GM21825 (cell line): ENCODE results near the gene EXOC2.

Source experiments
- ATAC-seq: cut with Tn5 transposase; IDR thresholded peaks from one replicate; pipeline ENCODE4 v1.9.1; 2021; ENCODE audit warnings: mild to moderate bottlenecking, moderate library complexity; ENCODE audit not compliant: unreplicated experiment

Gene EXOC2

DNA sequence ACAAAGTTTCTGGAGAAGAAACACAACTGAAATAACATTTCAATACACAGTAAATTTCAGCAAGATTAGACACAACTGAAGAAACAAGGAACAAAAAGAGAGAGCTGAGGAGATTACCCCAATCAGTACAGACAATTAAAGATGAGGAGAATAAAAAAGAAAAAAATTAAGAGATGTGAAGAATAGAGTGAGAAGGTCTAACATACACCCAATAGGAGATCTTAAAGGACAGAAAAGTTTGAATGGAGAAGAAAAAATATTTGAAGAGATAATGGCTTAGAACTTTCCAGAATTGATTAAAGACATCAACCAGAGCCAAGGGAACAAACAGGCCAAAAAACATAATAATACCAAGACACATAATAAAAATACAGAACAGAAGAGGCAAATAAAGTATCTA is 152.4 kb downstream of the EXOC2 start:
- no peak for ATAC-seq

DNA sequence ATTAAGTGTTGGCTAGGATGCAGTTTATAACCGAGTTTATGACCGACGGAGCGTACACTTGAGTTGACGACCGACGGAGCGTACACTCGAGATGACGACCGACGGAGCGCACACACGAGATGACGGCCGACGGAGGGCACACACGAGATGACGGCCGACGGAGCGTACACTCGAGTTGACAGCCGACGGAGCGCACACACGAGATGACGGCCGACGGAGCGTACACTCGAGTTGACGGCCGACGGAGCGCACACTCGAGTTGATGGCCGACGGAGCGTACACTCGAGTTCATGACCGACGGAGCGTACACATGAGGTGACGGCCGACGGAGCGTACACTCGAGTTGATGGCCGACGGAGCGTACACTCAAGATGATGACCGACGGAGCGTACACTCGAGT is 155.8 kb downstream of the EXOC2 start:
- ATAC-seq = no peak

DNA sequence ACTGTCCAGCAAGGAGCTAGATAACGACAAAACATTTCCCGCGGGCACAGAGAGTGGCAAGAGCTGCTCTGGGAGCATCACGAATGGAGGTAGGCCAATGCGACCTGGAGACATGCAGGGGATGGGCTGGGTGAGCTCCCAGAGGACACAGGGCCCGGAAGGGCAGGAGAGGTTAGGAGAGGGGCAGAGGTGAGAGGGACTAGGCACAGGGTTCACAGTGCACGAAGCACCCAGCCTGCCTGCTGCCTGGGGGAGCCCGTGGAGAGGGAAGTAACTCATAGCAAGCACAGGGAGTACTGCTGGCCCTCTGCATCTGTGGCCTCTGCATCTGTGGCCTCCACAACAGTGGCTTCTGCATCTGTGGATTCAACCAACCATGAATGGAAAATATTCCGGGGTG is 162.5 kb downstream of the EXOC2 start:
- no peak for ATAC-seq

DNA sequence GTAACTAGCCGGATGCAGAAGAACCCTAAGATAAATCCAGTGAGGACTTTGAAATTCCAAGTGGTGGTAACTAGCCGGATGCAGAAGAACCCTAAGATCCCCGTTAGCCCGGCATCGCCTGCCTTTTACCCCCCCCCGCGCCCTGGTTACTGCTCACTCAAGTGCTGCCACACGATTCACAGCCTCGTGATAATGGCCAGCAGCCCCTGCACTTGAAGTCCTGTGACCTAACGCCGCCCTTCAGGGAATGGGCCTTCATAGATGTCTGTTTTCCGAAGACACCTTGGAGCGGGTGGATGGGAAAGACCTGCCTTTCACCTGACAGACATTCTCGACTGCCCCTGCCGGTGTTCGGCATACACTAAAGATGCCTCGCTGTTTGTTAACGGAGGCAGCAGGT is 163.9 kb downstream of the EXOC2 start:
- ATAC-seq = no peak

DNA sequence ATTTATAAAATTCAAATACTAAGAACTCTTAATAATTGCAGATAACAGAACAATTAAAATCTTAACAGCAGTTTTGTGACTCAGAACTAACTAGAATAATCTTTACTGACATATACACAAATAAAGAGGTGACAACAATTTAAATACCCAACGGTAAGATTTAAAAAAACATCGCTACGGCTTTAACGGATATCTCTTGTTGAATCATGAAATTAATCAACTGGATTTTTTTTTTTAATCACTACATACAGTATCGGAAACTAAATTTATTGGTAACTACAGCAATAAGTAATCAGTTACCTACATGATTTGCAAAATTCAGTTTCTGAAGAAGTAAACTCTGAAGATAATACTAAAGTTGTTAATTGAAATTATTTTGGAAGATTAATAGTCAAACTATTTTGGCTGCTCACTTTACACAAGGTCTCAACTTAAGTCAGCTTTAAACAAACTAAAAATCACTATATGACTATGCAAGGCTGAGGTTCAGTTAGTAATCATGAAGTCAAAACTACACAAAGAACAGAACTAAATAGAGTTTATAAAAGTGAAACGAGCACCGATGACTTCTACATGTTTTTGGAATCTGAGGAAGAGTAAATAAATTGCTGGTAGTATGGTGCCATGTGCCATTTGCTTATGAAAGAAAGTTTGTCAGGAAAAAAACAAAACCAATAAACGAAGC is 164.8 kb downstream of the EXOC2 start:
- ATAC-seq = no peak

DNA sequence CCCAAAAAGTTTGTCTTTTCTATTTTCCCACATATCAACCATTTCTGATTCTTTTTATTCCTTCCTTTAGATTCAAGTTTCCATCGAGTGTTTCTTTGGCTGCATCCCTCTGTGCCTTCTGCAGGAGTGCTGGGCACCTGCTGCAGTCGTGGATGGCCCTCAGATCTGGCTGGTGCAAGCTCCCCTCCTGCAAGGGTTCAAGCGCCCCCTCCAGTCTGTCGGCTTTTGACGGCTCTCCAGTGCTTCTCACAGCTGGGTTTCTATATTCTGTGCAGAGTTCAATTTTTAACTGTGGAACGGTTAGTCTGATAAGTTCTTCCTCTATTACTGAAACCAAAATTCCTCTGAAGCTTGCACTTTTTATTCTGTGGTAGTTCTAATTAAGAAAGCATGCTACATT is 168.1 kb downstream of the EXOC2 start:
- ATAC-seq = no peak

DNA sequence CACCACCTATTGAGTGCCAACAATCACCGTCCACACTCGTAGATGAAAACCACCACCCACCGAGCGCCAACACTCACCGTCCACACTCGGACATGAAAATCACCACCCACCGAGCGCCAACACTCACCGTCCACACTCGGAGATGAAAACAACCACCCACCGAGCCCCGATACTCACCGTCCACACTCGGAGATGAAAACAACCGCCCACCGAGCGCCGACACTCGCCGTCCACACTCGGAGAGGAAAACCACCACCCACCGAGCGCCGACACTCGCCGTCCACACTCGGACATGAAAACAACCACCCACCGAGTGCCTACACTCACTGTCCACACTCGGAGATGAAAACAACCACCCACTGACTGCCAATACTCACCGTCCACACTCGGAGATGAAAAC is 172.1 kb downstream of the EXOC2 start:
- no peak for ATAC-seq

DNA sequence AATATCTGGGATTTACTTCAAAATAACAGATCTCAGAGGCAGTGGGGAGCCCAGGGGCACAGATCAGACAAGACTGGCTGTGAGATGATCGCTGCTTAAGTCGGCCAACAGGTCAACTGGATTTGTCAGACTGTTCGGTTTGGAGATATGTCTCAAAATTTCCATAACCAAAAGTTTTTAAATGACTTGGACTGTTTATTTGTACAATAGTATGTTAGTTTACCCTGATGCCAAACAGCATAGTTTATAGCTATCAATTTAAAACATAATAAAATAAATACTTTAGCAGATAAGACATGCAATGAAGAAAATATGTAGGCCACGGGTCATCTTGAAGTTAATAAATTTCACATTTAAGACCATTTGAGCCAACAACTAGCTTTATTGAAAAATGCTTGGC is 174.7 kb downstream of the EXOC2 start:
- ATAC-seq = no peak

DNA sequence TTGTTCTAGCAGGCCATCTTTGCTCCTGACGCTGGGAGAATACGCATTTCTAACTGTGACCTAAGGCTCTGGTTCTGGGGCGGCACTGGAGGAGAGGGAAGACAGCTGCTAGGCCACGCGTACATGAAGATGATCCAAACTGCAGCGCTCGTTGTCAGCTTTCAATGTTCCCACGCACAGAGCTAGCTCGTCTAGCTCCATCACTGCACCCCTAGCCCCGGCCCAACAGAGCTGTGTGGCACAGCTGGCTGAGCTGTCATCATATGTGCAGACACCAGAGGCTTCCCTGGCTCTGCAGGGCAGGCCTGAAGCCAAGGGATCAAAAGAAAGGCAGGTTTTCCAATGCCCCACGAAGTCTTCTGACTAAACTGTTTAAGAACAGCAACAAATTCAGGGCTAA is 176.7 kb downstream of the EXOC2 start:
- ATAC-seq = no peak

DNA sequence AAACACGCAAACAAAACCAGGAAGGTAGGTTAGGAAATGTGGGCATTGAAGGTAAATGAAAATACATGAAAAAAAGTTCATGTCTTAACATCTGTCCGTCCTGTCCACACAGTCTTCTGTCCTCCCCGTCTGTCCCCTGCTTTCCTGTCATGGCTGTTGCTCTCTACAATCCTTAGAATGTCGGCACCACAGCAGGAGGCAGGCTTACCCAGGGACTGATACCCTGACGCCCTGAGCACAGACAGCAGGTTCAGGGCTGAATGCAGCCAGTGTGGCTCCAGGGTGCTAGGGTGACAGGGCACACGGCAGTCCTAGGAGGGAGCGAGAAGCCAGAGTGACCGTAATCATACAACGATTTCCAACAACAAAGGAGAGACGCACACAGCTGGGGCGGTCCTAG is 177.7 kb downstream of the EXOC2 start:
- no peak for ATAC-seq

DNA sequence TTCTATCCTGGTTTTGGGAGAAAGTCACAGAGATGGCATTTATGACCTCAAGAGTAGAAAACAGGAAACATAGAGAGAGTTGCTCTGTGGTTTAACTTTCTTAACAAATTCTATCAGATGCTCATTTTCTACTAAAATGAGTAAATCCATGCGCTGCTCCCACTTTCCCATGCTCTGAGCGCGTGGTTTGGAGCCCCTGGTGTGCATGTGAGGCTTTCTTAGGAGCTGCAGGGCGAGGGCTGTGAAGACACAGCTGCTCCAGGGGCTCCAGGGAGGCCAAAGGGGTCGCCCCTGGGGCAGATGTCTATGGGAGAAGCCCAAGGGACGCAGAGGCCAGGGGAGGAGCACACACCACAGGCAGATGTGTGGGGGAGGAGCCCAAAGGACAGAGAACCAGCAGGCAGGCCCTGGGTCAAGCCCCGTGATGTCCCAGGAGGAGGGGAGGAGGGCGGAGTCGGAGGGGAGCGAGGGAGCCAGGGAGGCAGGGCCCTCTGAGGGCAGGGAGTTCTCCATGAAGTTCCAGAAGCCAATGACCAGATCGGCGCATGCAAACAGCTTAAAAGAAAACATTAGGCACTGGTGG is 178.5 kb downstream of the EXOC2 start:
- ATAC-seq = no peak

DNA sequence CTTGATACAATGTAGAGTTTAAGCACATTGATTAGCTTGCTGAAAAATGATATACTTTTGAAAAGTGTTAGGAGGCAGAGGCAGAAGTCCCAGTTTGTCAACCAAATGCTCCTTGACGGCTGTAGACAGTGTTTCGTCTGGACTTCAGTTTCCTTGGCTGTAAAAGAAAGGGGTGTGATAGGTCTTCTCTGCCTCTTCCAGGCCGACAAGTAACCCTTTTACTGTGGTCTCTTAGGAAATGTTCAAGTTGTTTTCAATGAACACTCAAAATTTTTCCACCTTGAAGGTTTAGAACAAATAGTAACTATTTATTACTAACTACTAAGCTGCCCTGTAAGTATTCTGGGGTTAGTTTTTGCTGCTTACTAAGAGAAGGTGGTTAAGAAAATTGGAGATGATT is 179.0 kb downstream of the EXOC2 start:
- ATAC-seq = no peak

DNA sequence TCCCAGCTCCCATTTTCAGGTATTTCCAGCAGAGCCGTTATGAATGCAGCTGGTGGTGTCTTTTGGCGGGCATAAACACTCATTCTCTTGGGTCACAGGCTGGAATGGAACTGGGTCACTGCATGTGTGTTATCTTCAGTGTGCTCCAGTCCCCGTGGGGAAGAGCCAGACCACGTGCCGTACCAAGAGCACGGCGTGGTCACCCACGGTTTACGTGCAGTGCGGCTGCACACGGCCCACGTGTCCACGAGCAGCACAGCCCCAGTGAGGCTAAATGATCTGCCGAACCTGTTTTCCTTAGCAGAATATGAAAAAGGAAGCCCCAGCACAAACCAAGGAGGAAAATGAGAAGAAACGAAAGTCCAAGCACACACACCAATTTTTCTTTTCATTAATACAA is 179.9 kb downstream of the EXOC2 start:
- no peak for ATAC-seq

DNA sequence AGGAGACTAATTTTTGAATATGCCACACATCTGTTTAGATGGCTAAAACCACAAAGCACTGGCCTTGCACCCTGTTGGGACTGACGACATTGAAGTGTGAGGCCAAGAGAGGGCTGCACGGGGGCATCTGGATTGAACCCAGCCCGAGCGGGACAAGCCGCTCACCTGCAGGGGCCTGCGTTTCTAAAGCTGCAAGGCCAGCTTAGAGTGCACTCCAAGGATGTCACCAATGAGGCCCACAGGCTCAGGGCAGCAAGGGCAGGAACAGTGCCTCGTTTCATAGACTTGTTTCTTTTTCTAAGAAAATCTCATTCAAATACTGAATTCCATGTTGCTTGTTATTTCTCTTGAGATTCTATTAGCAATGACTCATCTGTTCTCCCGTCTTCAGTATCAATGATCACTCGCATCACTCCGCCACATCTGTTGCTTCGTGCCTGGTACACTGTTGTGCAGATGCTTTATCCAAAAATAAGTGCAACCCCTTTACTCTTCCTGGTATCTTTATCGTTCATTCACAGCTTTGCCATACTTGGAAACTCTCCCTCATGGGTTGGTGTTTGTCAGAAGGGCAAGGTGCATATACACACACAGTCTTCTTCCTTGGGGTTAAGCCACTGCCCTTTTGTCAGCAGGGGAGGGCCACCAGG is 181.3 kb downstream of the EXOC2 start:
- no peak for ATAC-seq

DNA sequence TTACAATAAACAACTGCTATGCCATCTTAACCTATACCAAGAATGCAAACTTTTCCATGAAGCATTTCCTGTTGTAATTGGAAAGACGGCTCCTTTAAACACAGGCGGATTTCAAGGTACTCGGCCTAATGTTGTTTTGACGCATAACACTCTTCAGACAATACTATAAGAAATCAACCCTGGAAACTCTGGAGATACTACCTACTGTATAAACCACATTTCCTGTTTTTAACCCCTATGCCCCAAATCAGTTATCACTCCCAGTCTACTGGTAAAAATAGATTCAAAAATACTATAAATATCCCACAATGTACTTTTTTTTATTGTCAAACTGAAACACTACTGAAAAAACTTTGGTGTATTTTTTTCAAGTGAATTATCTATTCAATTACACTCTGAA is 183.3 kb downstream of the EXOC2 start:
- ATAC-seq = no peak

DNA sequence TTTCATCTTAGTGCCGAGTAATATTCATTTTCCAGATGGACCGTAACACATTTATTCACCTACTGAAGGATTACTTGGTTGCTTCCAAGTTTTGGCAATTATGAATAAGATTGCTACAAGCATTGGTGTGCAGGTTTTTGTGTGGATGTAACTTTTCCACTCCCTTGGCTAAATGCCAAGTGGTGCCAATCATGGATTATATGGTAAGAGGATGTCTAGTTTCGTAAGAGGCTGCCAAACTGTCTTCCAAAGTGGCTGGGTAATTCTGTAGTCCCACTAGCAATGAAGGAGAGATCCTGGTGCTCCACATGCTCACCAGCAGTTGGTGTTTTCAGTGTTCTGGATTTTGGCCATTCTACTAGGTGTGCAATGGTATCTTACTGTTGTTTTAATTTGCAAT is 184.3 kb downstream of the EXOC2 start:
- no peak for ATAC-seq

DNA sequence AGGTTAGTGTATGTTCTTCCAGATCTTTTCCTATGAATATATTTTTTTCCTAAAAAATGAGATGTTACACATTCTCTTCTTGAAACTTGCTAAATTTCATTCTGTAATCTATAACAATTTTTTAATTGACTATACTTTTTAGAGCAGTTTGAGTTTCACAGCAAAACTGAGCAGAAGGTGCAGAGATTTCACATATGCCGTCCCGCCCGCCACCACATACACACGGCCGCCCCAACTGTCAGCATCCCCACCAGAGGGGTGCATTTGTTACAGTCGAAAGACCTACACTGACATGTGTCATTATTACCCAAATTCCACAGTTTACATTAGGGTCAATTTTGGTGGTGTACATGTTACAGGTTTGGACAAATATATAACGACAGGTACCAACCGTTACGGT is 184.9 kb downstream of the EXOC2 start:
- ATAC-seq = no peak

DNA sequence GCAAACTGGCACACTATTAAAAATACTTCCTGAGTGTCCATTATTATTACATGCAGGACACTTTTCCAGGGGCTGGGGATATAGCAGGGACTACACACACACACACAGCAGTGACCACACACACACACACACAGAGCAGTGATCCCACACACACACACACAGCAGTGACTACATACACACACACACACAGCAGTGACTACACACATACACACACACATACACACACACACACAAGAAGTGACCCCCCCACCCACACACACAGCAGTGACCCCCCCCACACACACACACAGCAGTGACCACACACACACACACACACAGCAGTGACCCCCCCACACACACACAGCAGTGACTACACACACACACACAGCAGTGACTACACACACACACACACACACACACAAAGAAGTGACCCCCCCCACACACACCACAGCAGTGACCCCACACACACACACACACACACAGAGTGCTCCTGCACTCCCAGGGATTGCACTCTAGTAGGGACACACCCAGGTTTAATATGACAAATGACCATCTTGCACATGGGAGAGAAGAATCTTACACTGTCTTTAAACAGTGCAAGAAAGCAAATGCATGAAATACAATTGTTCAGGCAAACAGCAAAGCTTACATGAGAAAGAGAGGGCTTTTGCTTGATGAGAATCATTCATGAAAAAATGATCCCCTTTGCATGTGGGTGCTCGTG is 185.9 kb downstream of the EXOC2 start:
- no peak for ATAC-seq

DNA sequence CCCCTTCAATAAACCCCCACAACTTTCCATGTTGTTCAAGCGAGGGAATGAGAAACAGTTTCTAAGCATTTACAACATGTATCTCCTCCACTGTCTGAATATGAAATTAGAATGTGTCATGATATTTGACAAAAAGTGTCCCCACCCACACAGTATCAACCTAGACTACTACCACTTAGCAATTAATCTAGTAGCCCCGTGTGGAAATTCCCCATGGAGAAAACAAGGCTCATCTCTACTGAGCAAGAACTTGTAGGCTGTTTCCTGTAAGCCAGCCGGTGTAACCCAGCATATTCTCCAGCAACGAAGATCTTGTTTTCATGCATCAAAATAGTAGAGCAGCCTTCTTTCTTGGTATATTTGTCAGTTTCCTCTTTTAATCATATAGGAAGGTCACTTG is 186.4 kb downstream of the EXOC2 start:
- ATAC-seq = no peak

DNA sequence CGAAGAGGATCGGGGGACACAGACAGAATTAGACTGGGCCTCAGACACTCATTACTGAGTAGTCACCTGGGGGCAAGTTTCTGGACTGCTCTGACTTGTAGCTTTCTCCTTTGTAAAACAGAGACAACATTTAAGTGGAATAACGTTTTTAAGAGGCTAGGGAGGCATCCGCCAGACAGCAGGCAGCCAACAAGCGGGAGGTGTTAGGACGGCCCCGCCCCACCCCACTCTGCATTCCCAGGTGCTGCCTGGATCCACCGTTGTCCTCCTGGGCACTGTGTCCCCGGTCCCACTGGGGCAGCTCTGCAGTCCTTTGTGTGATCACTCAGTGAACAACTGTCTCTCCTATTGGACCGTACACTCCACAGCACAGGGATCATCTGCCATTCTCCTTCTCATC is 187.6 kb downstream of the EXOC2 start:
- no peak for ATAC-seq

DNA sequence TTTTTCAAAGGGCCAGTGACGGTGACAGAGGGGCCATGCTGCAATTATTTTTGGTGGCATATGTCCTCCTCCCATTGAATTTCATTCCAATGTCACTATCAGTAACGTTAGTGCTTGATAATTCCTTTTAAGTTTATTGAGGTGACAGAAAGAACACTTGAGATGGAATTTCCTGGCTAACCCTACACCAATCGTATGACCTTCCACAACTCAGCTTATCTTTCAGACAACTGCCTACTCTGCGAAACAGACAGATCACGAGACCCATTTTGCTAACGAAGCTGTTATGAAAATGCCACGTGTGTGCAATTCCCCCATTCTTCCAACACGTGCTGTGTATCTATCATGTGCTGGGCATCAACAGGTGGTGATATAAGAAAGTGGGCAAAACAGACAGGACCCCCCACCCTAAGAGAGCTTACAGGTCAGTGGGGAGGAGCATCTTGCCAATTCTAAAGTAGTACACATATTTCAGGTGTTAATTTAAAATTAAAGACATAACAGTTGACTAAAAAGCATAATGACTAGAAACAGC is 188.4 kb downstream of the EXOC2 start:
- no peak for ATAC-seq
